ENCODE results near the gene LOXL1.

DNA sequence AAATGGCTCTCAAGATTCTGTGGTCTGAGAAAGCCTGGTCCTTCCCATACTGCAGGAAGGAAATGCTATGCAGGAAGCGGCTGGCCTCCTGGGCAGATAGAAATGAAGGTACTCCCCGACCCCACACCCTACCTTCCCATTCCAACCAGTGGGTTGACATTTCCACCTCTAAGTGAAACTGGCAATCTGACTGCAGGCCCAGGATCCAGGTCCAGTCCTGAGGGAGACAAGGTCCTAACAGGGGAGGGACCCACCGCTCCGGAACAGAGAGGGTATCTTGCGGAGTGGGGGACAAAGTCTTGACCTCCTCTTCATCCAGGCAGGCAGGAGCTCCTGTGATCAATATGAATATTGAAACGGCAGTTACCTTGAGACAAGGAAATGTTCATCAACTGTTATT, 6.6 kb upstream of the LOXL1 start:
- TF ChIP-seq POLR2A (IDR thresholded peaks at IDR 0.05; ENCODE audit: low read depth, low read length) (no peak), JUND (IDR thresholded peaks at IDR 0.05; ENCODE audit: low read depth, low read length) (no peak), EZH2 (IDR thresholded peaks at IDR 0.05; ENCODE audit: borderline replicate concordance, control insufficient read depth, low read depth, low read length) (no peak), HDAC2 (IDR thresholded peaks at IDR 0.05) (no peak), BRCA1 (IDR thresholded peaks at IDR 0.05; ENCODE audit: low read depth, low read length) (no peak)
- TF ChIP-seq, protein P1, sequence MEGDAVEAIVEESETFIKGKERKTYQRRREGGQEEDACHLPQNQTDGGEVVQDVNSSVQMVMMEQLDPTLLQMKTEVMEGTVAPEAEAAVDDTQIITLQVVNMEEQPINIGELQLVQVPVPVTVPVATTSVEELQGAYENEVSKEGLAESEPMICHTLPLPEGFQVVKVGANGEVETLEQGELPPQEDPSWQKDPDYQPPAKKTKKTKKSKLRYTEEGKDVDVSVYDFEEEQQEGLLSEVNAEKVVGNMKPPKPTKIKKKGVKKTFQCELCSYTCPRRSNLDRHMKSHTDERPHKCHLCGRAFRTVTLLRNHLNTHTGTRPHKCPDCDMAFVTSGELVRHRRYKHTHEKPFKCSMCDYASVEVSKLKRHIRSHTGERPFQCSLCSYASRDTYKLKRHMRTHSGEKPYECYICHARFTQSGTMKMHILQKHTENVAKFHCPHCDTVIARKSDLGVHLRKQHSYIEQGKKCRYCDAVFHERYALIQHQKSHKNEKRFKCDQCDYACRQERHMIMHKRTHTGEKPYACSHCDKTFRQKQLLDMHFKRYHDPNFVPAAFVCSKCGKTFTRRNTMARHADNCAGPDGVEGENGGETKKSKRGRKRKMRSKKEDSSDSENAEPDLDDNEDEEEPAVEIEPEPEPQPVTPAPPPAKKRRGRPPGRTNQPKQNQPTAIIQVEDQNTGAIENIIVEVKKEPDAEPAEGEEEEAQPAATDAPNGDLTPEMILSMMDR (IDR thresholded peaks at IDR 0.05 in 2 of 3, conservative IDR thresholded peaks at IDR 0.05 in 1 of 3; ENCODE audit: control insufficient read depth in 2 of 3, extremely low read depth in 1 of 3, insufficient read depth in 1 of 3, low read depth in 3 of 3, low read length in 3 of 3) = no peak
- TF ChIP-seq, protein P2, sequence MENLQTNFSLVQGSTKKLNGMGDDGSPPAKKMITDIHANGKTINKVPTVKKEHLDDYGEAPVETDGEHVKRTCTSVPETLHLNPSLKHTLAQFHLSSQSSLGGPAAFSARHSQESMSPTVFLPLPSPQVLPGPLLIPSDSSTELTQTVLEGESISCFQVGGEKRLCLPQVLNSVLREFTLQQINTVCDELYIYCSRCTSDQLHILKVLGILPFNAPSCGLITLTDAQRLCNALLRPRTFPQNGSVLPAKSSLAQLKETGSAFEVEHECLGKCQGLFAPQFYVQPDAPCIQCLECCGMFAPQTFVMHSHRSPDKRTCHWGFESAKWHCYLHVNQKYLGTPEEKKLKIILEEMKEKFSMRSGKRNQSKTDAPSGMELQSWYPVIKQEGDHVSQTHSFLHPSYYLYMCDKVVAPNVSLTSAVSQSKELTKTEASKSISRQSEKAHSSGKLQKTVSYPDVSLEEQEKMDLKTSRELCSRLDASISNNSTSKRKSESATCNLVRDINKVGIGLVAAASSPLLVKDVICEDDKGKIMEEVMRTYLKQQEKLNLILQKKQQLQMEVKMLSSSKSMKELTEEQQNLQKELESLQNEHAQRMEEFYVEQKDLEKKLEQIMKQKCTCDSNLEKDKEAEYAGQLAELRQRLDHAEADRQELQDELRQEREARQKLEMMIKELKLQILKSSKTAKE (IDR thresholded peaks at IDR 0.05; ENCODE audit: low read depth, poor library complexity, severe bottlenecking) = no peak
- TF ChIP-seq, protein P3, sequence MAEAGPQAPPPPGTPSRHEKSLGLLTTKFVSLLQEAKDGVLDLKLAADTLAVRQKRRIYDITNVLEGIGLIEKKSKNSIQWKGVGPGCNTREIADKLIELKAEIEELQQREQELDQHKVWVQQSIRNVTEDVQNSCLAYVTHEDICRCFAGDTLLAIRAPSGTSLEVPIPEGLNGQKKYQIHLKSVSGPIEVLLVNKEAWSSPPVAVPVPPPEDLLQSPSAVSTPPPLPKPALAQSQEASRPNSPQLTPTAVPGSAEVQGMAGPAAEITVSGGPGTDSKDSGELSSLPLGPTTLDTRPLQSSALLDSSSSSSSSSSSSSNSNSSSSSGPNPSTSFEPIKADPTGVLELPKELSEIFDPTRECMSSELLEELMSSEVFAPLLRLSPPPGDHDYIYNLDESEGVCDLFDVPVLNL (IDR thresholded peaks at IDR 0.05; ENCODE audit: low read depth, low read length) = no peak
